Breast epithelium (tissue), 4 donors: Measurements from ENCODE around the gene AUNIP. TPM values are rescaled to one million over a fixed set of nuclear protein-coding genes. Genes with fewer than 3 reads are reported as not detected.

Experiments
- DNase-seq, 2 donors: peaks; one replicate each; pipeline ENCODE4 v3.0.0-alpha.2; 2019; ENCODE audit warnings: low spot score in 2 of 2
- H3K27ac ChIP-seq, 2 donors: fragments of 200-600 bp; sonication (generic) in 1 of 2; one replicate each; pipeline ENCODE4 v1.5.1; 2016 to 2019; ENCODE audit warnings: mild to moderate bottlenecking in 1 of 2
- H3K27me3 ChIP-seq, 2 donors: fragments of 200-600 bp; sonication (generic) in 1 of 2; one replicate each; pipeline versions ENCODE4 v1.5.1 to v1.6.0; 2017 to 2019; ENCODE audit warnings: control low read depth in 1 of 2, mild to moderate bottlenecking in 1 of 2
- H3K36me3 ChIP-seq: fragments of 200-600 bp; one replicate; pipeline ENCODE4 v1.5.1; 2019
- H3K4me1 ChIP-seq, 2 donors: fragments of 200-600 bp; sonication (generic); one replicate each; pipeline ENCODE4 v1.5.1; 2016 to 2019; ENCODE audit warnings: control low read depth in 1 of 2
- H3K4me3 ChIP-seq, 3 donors: fragments of 200-600 bp; sonication (generic); 1 replicate in 2 of 3; 2 replicates in 1 of 3; pipeline ENCODE4 v1.5.1; 2016 to 2019; ENCODE audit warnings: mild to moderate bottlenecking in 3 of 3, moderate library complexity in 2 of 3
- H3K9me3 ChIP-seq, 2 donors: fragments of 200-600 bp; sonication (generic) in 1 of 2; one replicate each; pipeline ENCODE4 v1.5.1; 2016 to 2019; ENCODE audit warnings: control low read depth in 1 of 2
- CTCF ChIP-seq, 3 donors: fragments of 450-650 bp; IDR thresholded peaks; one replicate each; pipeline ENCODE4 v1.5.1; 2016 to 2017; ENCODE audit warnings: antibody characterized with exemption in 3 of 3, mild to moderate bottlenecking in 3 of 3, moderate library complexity in 3 of 3
- POLR2A ChIP-seq: fragments of 450-650 bp; IDR thresholded peaks from one replicate; pipeline ENCODE4 v1.6.1; 2016; ENCODE audit warnings: antibody characterized with exemption, mild to moderate bottlenecking, moderate library complexity
- POLR2AphosphoS5 ChIP-seq, 3 donors: sonication (generic); formaldehyde crosslinking; IDR thresholded peaks; one replicate each; pipeline ENCODE4 v1.6.1; 2017; ENCODE audit warnings: antibody characterized with exemption in 3 of 3
- intact Hi-C: fragments of 100-400 bp; cut with DNase I; formaldehyde crosslinking; loops from one replicate; pipeline ENCODE4 v1.15.1; 2023; ENCODE audit warnings: low total_unique reads
- total RNA-seq, 3 donors: library from RNA; depleted of rRNA; stranded (reverse); fragments of >200 nt; gene quantifications; one replicate each; pipeline ENCODE4 v1.1.0, GENCODE V29; 2016

AUNIP gene
- total RNA-seq, 3 donors from 2014 or later: 0.33 to 0.88 TPM; not detected in 1

- Histone ChIP-seq H3K27ac (no peak overlapping the region), H3K4me1 (peaks cover 0 to 5% of the 10 kb centered on the region in 2 donors), H3K27me3 (no peaks in the 10 kb centered on the region), H3K9me3 (no peaks in the 10 kb centered on the region), H3K4me3 (no peak overlapping the region), H3K36me3 (no peaks in the 10 kb centered on the region)
- DNase-seq: no peak
- TF ChIP-seq CTCF (IDR thresholded peaks at IDR 0.05) (no peak), POLR2A (no peak), POLR2AphosphoS5 (IDR thresholded peaks at IDR 0.05) (no peak)
- intact Hi-C loops: no loop called here
Measured at GRCh38 chr1:25813071-25813733, 46.1 kb downstream of the AUNIP start.

GRCh38 chr1:25811384-25812082, 47.7 kb downstream of the AUNIP start:
- H3K27ac ChIP-seq: no peak overlapping the region
- intact Hi-C loops: no loop called here
- H3K4me3 ChIP-seq: no peak overlapping the region
- H3K27me3 ChIP-seq: no peaks in the 10 kb centered on the region
- no peaks in the 10 kb centered on the region for H3K36me3 ChIP-seq
- no peak for TF ChIP-seq CTCF (IDR thresholded peaks at IDR 0.05)
- no peak for TF ChIP-seq POLR2AphosphoS5 (IDR thresholded peaks at IDR 0.05)
- TF ChIP-seq POLR2A: no peak
- no peak for DNase-seq
- peaks cover 0 to under 1% of the 10 kb centered on the region in 2 donors for H3K4me1 ChIP-seq
- no peaks in the 10 kb centered on the region for H3K9me3 ChIP-seq

GRCh38 chr1:25810341-25811299, 48.6 kb downstream of the AUNIP start:
- no peaks in the 10 kb centered on the region for H3K9me3 ChIP-seq
- TF ChIP-seq POLR2AphosphoS5 (IDR thresholded peaks at IDR 0.05): no peak
- no peak for TF ChIP-seq POLR2A
- TF ChIP-seq CTCF (IDR thresholded peaks at IDR 0.05): peak; percentile 68 to 95 (median 93)
- peaks cover 1 to 10% of the 10 kb centered on the region in 2 donors for H3K4me1 ChIP-seq
- peak overlapping the region; percentile 68 to 76 for H3K27ac ChIP-seq
- no peaks in the 10 kb centered on the region for H3K27me3 ChIP-seq
- peak; percentile 44 to 73 for DNase-seq
- peak overlapping the region in 1 of 3 donors; percentile 33 for H3K4me3 ChIP-seq
- intact Hi-C loops: no loop called here
- no peaks in the 10 kb centered on the region for H3K36me3 ChIP-seq

- TF ChIP-seq POLR2A: no peak
- TF ChIP-seq POLR2AphosphoS5 (IDR thresholded peaks at IDR 0.05): no peak
- no peak for TF ChIP-seq CTCF (IDR thresholded peaks at IDR 0.05)
- peak overlapping the region; percentile 68 to 76 for H3K27ac ChIP-seq
- H3K4me1 ChIP-seq: peaks cover 4 to 16% of the 10 kb centered on the region in 2 donors
- DNase-seq: no peak
- intact Hi-C loops: loop anchor here (10.0 kb wide), 1 partner anchor 195 kb away; the partner anchor contains the start of gene MAN1C1
- no peaks in the 10 kb centered on the region for H3K9me3 ChIP-seq
- H3K4me3 ChIP-seq: no peak overlapping the region
- no peaks in the 10 kb centered on the region for H3K27me3 ChIP-seq
- H3K36me3 ChIP-seq: no peaks in the 10 kb centered on the region
Measured at GRCh38 chr1:25809929-25810328, 49.3 kb downstream of the AUNIP start.
